ENCODE measurements around the gene FKBP10. TPM values are rescaled to one million over a fixed set of nuclear protein-coding genes. Genes with fewer than 3 reads are reported as not detected.

Gene FKBP10
- total RNA-seq, 1 donor from 2014 or later = 154 TPM

- no peak for DNase-seq (ENCODE audit: low spot score, unreplicated experiment)
- no peaks in the 10 kb centered on the region for H3K27me3 Mint-ChIP-seq
- TF ChIP-seq CTCF (IDR thresholded peaks at IDR 0.05; ENCODE audit: unreplicated experiment) = no peak
- H3K4me3 Mint-ChIP-seq (ENCODE audit: low read depth) = no peak overlapping the region
- peaks cover 13% of the 10 kb centered on the region for H3K4me1 Mint-ChIP-seq (ENCODE audit: low read depth)
- H3K9me3 Mint-ChIP-seq (ENCODE audit: low read depth) = no peaks in the 10 kb centered on the region
- peaks cover 11% of the 10 kb centered on the region for H3K36me3 Mint-ChIP-seq (ENCODE audit: insufficient read depth)
- H3K27ac Mint-ChIP-seq = no peak overlapping the region
Observed at GRCh38 chr17:41863074-41863848, 50.5 kb downstream of the FKBP10 start.

- Mint-ChIP-seq H3K4me1 (ENCODE audit: low read depth) (peaks cover 13% of the 10 kb centered on the region), H3K36me3 (ENCODE audit: insufficient read depth) (peaks cover 17% of the 10 kb centered on the region), H3K27me3 (no peaks in the 10 kb centered on the region), H3K4me3 (ENCODE audit: low read depth) (no peak overlapping the region), H3K27ac (no peak overlapping the region), H3K9me3 (ENCODE audit: low read depth) (no peaks in the 10 kb centered on the region)
- no peak for DNase-seq (ENCODE audit: low spot score, unreplicated experiment)
- no peak for TF ChIP-seq CTCF (IDR thresholded peaks at IDR 0.05; ENCODE audit: unreplicated experiment)
Observed at GRCh38 chr17:41864498-41864835, 51.7 kb downstream of the FKBP10 start.

GRCh38 chr17:41864836-41865595, 52.2 kb downstream of the FKBP10 start, which contains the start of gene KLHL11:
TSS of gene KLHL11 (minus strand) at chr17:41865423. CDS start at chr17:41865370, 53 bp downstream.
- Mint-ChIP-seq H3K4me3 (ENCODE audit: low read depth) (no peak within 1 kb of the TSS), H3K4me1 (ENCODE audit: low read depth) (peaks cover 7% of the 10 kb centered on the region), H3K36me3 (ENCODE audit: insufficient read depth) (peaks cover 20% of the 10 kb centered on the region), H3K9me3 (ENCODE audit: low read depth) (no peaks in the 10 kb centered on the region), H3K27me3 (no peaks in the 10 kb centered on the region), H3K27ac (peak within 1 kb of the TSS; percentile 88)
- DNase-seq (ENCODE audit: low spot score, unreplicated experiment) = peak; percentile 81
- TF ChIP-seq CTCF (IDR thresholded peaks at IDR 0.05; ENCODE audit: unreplicated experiment) = no peak

GRCh38 chr17:41865596-41865893, 52.7 kb downstream of the FKBP10 start:
- Mint-ChIP-seq H3K27me3 (no peaks in the 10 kb centered on the region), H3K27ac (peak overlapping the region; percentile 88), H3K4me3 (ENCODE audit: low read depth) (no peak overlapping the region), H3K4me1 (ENCODE audit: low read depth) (peaks cover 6% of the 10 kb centered on the region), H3K36me3 (ENCODE audit: insufficient read depth) (peaks cover 20% of the 10 kb centered on the region), H3K9me3 (ENCODE audit: low read depth) (no peaks in the 10 kb centered on the region)
- TF ChIP-seq CTCF (IDR thresholded peaks at IDR 0.05; ENCODE audit: unreplicated experiment) = no peak
- no peak for DNase-seq (ENCODE audit: low spot score, unreplicated experiment)

- H3K4me1 Mint-ChIP-seq (ENCODE audit: low read depth) = peaks cover 2% of the 10 kb centered on the region
- no peak for DNase-seq (ENCODE audit: low spot score, unreplicated experiment)
- no peak for TF ChIP-seq CTCF (IDR thresholded peaks at IDR 0.05; ENCODE audit: unreplicated experiment)
- H3K4me3 Mint-ChIP-seq (ENCODE audit: low read depth) = no peak overlapping the region
- H3K27ac Mint-ChIP-seq = peak overlapping the region; percentile 62
- peaks cover 32% of the 10 kb centered on the region for H3K36me3 Mint-ChIP-seq (ENCODE audit: insufficient read depth)
- H3K27me3 Mint-ChIP-seq = no peaks in the 10 kb centered on the region
- H3K9me3 Mint-ChIP-seq (ENCODE audit: low read depth) = no peaks in the 10 kb centered on the region
Observed at GRCh38 chr17:41868568-41868967, 55.8 kb downstream of the FKBP10 start.
